NOMO-1 (cell line): Measurements from ENCODE around the gene FYB1.

Experiments
- DNase-seq, 2 experiments: peaks; one replicate each; lab custom pipeline; 2025; ENCODE audit not compliant: unreplicated experiment in 2 of 2; lab: John Stamatoyannopoulos, UW

Gene FYB1

GRCh38 chr5:39208471-39208870 lies 10.9 kb downstream of the FYB1 start:
- no peak for DNase-seq

- DNase-seq = no peak
Observed at GRCh38 chr5:39207345-39208045, 11.9 kb downstream of the FYB1 start.

- no peak for DNase-seq
Observed at GRCh38 chr5:39206630-39207321, 12.6 kb downstream of the FYB1 start.

GRCh38 chr5:39205550-39205949 lies 13.8 kb downstream of the FYB1 start:
- no peak for DNase-seq

- no peak for DNase-seq
Observed at GRCh38 chr5:39203951-39204350, 15.4 kb downstream of the FYB1 start.

- peak in 1 of 2 experiments; percentile 91 for DNase-seq
Observed at GRCh38 chr5:39203275-39203922, 16.0 kb downstream of the FYB1 start.

- peak; percentile 96 to 98 for DNase-seq
Observed at GRCh38 chr5:39202597-39203274, 16.6 kb downstream of the FYB1 start.

GRCh38 chr5:39201781-39202596 lies 17.4 kb downstream of the FYB1 start:
- DNase-seq = no peak

GRCh38 chr5:39201160-39201780 lies 18.1 kb downstream of the FYB1 start:
- no peak for DNase-seq

GRCh38 chr5:39200081-39200480 lies 19.3 kb downstream of the FYB1 start:
- DNase-seq = no peak

- DNase-seq = no peak
Observed at GRCh38 chr5:39199335-39199734, 20.0 kb downstream of the FYB1 start.

- no peak for DNase-seq
Observed at GRCh38 chr5:39198127-39198526, 21.2 kb downstream of the FYB1 start.

- no peak for DNase-seq
Observed at GRCh38 chr5:39197556-39197955, 21.8 kb downstream of the FYB1 start.

- no peak for DNase-seq
Observed at GRCh38 chr5:39195198-39195826, 24.1 kb downstream of the FYB1 start.

- peak; percentile 24 to 29 for DNase-seq
Observed at GRCh38 chr5:39194466-39195136, 24.8 kb downstream of the FYB1 start.

GRCh38 chr5:39193553-39194465 lies 25.6 kb downstream of the FYB1 start:
- no peak for DNase-seq

- DNase-seq = peak; percentile 26 to 89
Observed at GRCh38 chr5:39192450-39193160, 26.8 kb downstream of the FYB1 start.
